SK-N-SH (cell line): ENCODE data around the gene CKM. TPM values are rescaled to one million over a fixed set of nuclear protein-coding genes. Genes with fewer than 3 reads are reported as not detected.

Experiments
- CTCF ChIA-PET: fragments of 300-600, 350-600 bp; formaldehyde crosslinking; extraction: SDS; loops from one replicate; lab custom pipeline; 2021; lab: Yijun Ruan, JAX
- POLR2A ChIA-PET: fragments of 350-600 bp; sonication (Branson Sonifier 250); formaldehyde crosslinking; extraction: SDS; loops from one replicate; lab custom pipeline; 2020; ENCODE audit warnings: antibody characterized with exemption, inconsistent platforms; lab: Yijun Ruan, JAX
- DNase-seq: peaks from one replicate; pipeline ENCODE4 v3.0.0; 2012
- H2AFZ ChIP-seq: fragments of 200-600 bp; sonication (generic); 2 replicates; pipeline ENCODE4 v1.8.1; 2016; ENCODE audit warnings: antibody characterized with exemption, mild to moderate bottlenecking, low read depth
- H3F3A ChIP-seq: fragments of 200-600 bp; sonication (generic); replicated peaks from 2 replicates; pipeline ENCODE3; 2016; ENCODE audit warnings: antibody characterized with exemption, mild to moderate bottlenecking; ENCODE audit not compliant: insufficient read depth
- H3K27ac ChIP-seq, 2 experiments: fragments of 200-500 bp in 1 of 2; fragments of 200-600 bp in 1 of 2; sonication (Bioruptor generic) in 1 of 2; sonication (generic), shearing (Covaris generic) in 1 of 2; 2 replicates each; pipeline versions ENCODE4 v1.5.1 to v1.6.1; 2014 to 2016; ENCODE audit warnings: low read depth in 2 of 2, inconsistent platforms in 1 of 2, low read length in 1 of 2, mild to moderate bottlenecking in 1 of 2, mixed read lengths in 1 of 2
- H3K27me3 ChIP-seq: fragments of 200-600 bp; sonication (generic), shearing (Covaris generic); 2 replicates; pipeline ENCODE4 v1.6.1; 2016; ENCODE audit warnings: mixed run types; ENCODE audit not compliant: insufficient read depth
- H3K36me3 ChIP-seq, 2 experiments: fragments of 200-500 bp in 1 of 2; fragments of 200-600 bp in 1 of 2; sonication (Bioruptor generic) in 1 of 2; sonication (generic) in 1 of 2; replicated peaks in 1 of 2; 2 replicates each; pipeline versions ENCODE3 to v1.5.1; 2014 to 2016; ENCODE audit warnings: low read length in 1 of 2, mild to moderate bottlenecking in 1 of 2; ENCODE audit not compliant: insufficient read depth in 2 of 2, control insufficient read depth in 1 of 2
- H3K4me1 ChIP-seq, 2 experiments: fragments of 200-500 bp in 1 of 2; fragments of 200-600 bp in 1 of 2; sonication (Bioruptor generic) in 1 of 2; sonication (generic), shearing (Covaris generic) in 1 of 2; 2 replicates each; pipeline versions ENCODE4 v1.5.1 to v1.6.1; 2014 to 2016; ENCODE audit warnings: low read depth in 1 of 2, low read length in 1 of 2, mixed run types in 1 of 2; ENCODE audit not compliant: insufficient read depth in 2 of 2, control insufficient read depth in 1 of 2
- H3K4me2 ChIP-seq: fragments of 200-600 bp; sonication (generic), shearing (Covaris generic); 2 replicates; pipeline ENCODE4 v1.6.1; 2017; ENCODE audit warnings: mixed run types
- H3K4me3 ChIP-seq, 2 experiments: fragments of 200-500 bp in 1 of 2; fragments of 200-600 bp in 1 of 2; sonication (Bioruptor generic) in 1 of 2; sonication (generic), shearing (Covaris generic) in 1 of 2; 2 replicates each; pipeline versions ENCODE4 v1.5.1 to v1.8.1; 2014 to 2016; ENCODE audit warnings: low read depth in 2 of 2, inconsistent platforms in 1 of 2, low read length in 1 of 2, mild to moderate bottlenecking in 1 of 2, mixed read lengths in 1 of 2, moderate library complexity in 1 of 2
- H3K79me2 ChIP-seq: fragments of 200-600 bp; sonication (generic); 2 replicates; pipeline ENCODE4 v1.8.1; 2017; ENCODE audit warnings: mild to moderate bottlenecking; ENCODE audit not compliant: insufficient read depth
- H3K9ac ChIP-seq: fragments of 200-600 bp; sonication (generic); 2 replicates; pipeline ENCODE4 v1.6.1; 2017; ENCODE audit warnings: mixed run types
- H3K9me2 ChIP-seq: fragments of 200-600 bp; sonication (generic); 2 replicates; pipeline ENCODE4 v1.6.1; 2017; ENCODE audit warnings: mixed run types
- H3K9me3 ChIP-seq: fragments of 200-600 bp; sonication (generic); 2 replicates; pipeline ENCODE4 v1.6.1; 2017; ENCODE audit warnings: mixed run types, mild to moderate bottlenecking, moderate library complexity
- H4K20me1 ChIP-seq: fragments of 200-600 bp; sonication (generic); 2 replicates; pipeline ENCODE4 v1.6.1; 2017; ENCODE audit warnings: mild to moderate bottlenecking, mixed run types; ENCODE audit not compliant: insufficient read depth
- CHD2 ChIP-seq: fragments of 150-350 bp; IDR thresholded peaks from 2 replicates; pipeline ENCODE4 v1.6.1; 2018; ENCODE audit warnings: low read length; ENCODE audit not compliant: partially characterized antibody
- CTCF ChIP-seq: fragments of 200-600 bp; sonication (generic); IDR thresholded peaks from 2 replicates; pipeline ENCODE4 v1.6.1; 2017; ENCODE audit warnings: antibody characterized with exemption, mild to moderate bottlenecking, moderate library complexity
- ELF1 ChIP-seq: IDR thresholded peaks from 2 replicates; pipeline ENCODE4 v1.4.0; 2012
- EP300 ChIP-seq, 2 experiments: IDR thresholded peaks; 2 replicates each; pipeline versions ENCODE4 v1.4.0 to v1.6.1; 2012; ENCODE audit warnings: borderline replicate concordance in 1 of 2, low read depth in 1 of 2, low read length in 1 of 2
- FOXJ3 ChIP-seq: sonication (generic); formaldehyde crosslinking; IDR thresholded peaks from 2 replicates; pipeline ENCODE4 v1.5.1; 2020; ENCODE audit warnings: mild to moderate bottlenecking, missing genetic modification reagents
- IRF3 ChIP-seq: fragments of 150-350 bp; IDR thresholded peaks from 2 replicates; pipeline ENCODE4 v1.6.1; 2016; ENCODE audit warnings: mild to moderate bottlenecking, low read depth, low read length
- JUND ChIP-seq: IDR thresholded peaks from 2 replicates; pipeline ENCODE4 v1.4.0; 2012
- MEF2A ChIP-seq: IDR thresholded peaks from 2 replicates; pipeline ENCODE4 v1.4.0; 2012; ENCODE audit warnings: low read depth, borderline replicate concordance
- MXI1 ChIP-seq: IDR thresholded peaks from 2 replicates; pipeline ENCODE4 v1.6.1; 2012; ENCODE audit warnings: mild to moderate bottlenecking, low read depth, low read length, improper control_type of control experiment
- PBX3 ChIP-seq: IDR thresholded peaks from 2 replicates; pipeline ENCODE4; 2012
- RAD21 ChIP-seq: IDR thresholded peaks from 2 replicates; pipeline ENCODE4 v1.6.1; 2012; ENCODE audit warnings: mild to moderate bottlenecking, low read length
- RCOR1 ChIP-seq: fragments of 150-350 bp; IDR thresholded peaks from 2 replicates; pipeline ENCODE4 v1.6.1; 2017; ENCODE audit warnings: antibody characterized with exemption, low read length
- RFX5 ChIP-seq: IDR thresholded peaks from 2 replicates; pipeline ENCODE4 v1.6.1; 2012; ENCODE audit warnings: mild to moderate bottlenecking, improper control_type of control experiment, low read length
- SIN3A ChIP-seq: IDR thresholded peaks from 2 replicates; pipeline ENCODE4 v1.6.1; 2012; ENCODE audit warnings: low read depth, mild to moderate bottlenecking, low read length, moderate library complexity, borderline replicate concordance
- TAF1 ChIP-seq: IDR thresholded peaks from 2 replicates; pipeline ENCODE4 v1.6.1; 2012; ENCODE audit warnings: low read depth, mild to moderate bottlenecking, low read length, moderate library complexity, borderline replicate concordance
- TCF12 ChIP-seq: IDR thresholded peaks from 2 replicates; pipeline ENCODE4 v1.4.0; 2012
- ZBTB33 ChIP-seq: IDR thresholded peaks from 2 replicates; pipeline ENCODE4 v1.4.0; 2012; ENCODE audit warnings: low read depth, borderline replicate concordance
- WGBS: methylation state at CpG from one replicate; pipeline ENCODE4 v1.1.6; 2017; ENCODE audit warnings: low lambda C conversion rate; 5-methylcytosine and 5-hydroxymethylcytosine counted together
- polyA plus RNA-seq, 3 experiments: library from polyadenylated mRNA; depleted of rRNA; stranded (reverse); fragments of >200 nt; gene quantifications; 2 replicates each; pipeline ENCODE4 v1.2.3, GENCODE V29; 2012

CKM gene
- polyA plus RNA-seq, 1 of the 3 experiments (the other 2 are of a cell fraction): 0.05 TPM

GRCh38 chr19:45302416-45302815 lies 20.3 kb downstream of the CKM start:
- TF ChIP-seq RFX5 (no peak), RAD21 (no peak), CHD2 (no peak), IRF3 (no peak), ELF1 (no peak), TCF12 (no peak), FOXJ3 (CRISPR knock-in tag) (no peak), TAF1 (no peak), RCOR1 (no peak)
- Histone ChIP-seq H3F3A (peaks cover 7% of the 10 kb centered on the region), H3K9ac (no peak overlapping the region), H3K4me2 (no peak overlapping the region), H3K4me1 (peaks cover 0 to 7% of the 10 kb centered on the region in 2 experiments; a peak in 1 of 4 replicates), H3K27me3 (no peaks in the 10 kb centered on the region), H2AFZ (no peak overlapping the region), H3K27ac (no peak overlapping the region), H3K4me3 (no peak overlapping the region), H3K9me2 (no peaks in the 10 kb centered on the region), H3K9me3 (no peaks in the 10 kb centered on the region), H3K79me2 (no peaks in the 10 kb centered on the region), H3K36me3 (no peaks in the 10 kb centered on the region), H4K20me1 (no peaks in the 10 kb centered on the region)
- CTCF ChIA-PET: no interaction called here
- WGBS: 92% methylated on average over 11 of the region's 27 CpGs
- no peak for DNase-seq
- POLR2A ChIA-PET: no interaction called here

GRCh38 chr19:45299719-45300118 lies 23.0 kb downstream of the CKM start:
- POLR2A ChIA-PET: no interaction called here
- TF ChIP-seq ZBTB33: no peak
- TF ChIP-seq EP300 (IDR thresholded peaks at IDR 0.05; ENCODE audit: borderline replicate concordance in 1 of 2, low read depth in 1 of 2, low read length in 1 of 2): no peak
- TF ChIP-seq MXI1: no peak
- TF ChIP-seq SIN3A: no peak
- TF ChIP-seq CTCF: no peak
- TF ChIP-seq RFX5: no peak
- TF ChIP-seq PBX3: no peak
- TF ChIP-seq MEF2A: no peak
- TF ChIP-seq JUND: no peak

More at GRCh38 chr19:45299719-45300118, 23.0 kb downstream of the CKM start:
- H3F3A ChIP-seq: peaks cover 3% of the 10 kb centered on the region
- no peak for DNase-seq
- H3K79me2 ChIP-seq: no peaks in the 10 kb centered on the region
- H3K9me2 ChIP-seq: no peaks in the 10 kb centered on the region
- H3K9me3 ChIP-seq: no peaks in the 10 kb centered on the region
- H4K20me1 ChIP-seq: no peaks in the 10 kb centered on the region
- WGBS: 97% methylated on average over 4 of the region's 6 CpGs
- H3K27ac ChIP-seq: no peak overlapping the region
- H3K4me2 ChIP-seq: no peak overlapping the region
- no peaks in the 10 kb centered on the region for H3K4me1 ChIP-seq
- no peak overlapping the region for H3K4me3 ChIP-seq
- H3K27me3 ChIP-seq: no peaks in the 10 kb centered on the region
- H3K36me3 ChIP-seq: peaks cover 0 to 9% of the 10 kb centered on the region in 2 experiments
- CTCF ChIA-PET: no interaction called here
- no peak overlapping the region for H3K9ac ChIP-seq
- no peak overlapping the region for H2AFZ ChIP-seq
